HG02759 (cell line): ENCODE results near the gene CALY.

Source experiments
- ATAC-seq: cut with Tn5 transposase; IDR thresholded peaks from one replicate; pipeline ENCODE4 v1.9.1; 2021; ENCODE audit warnings: mild to moderate bottlenecking, moderate library complexity; ENCODE audit not compliant: unreplicated experiment

Gene CALY

GRCh38 chr10:133313192-133313591 is 23.5 kb downstream of the CALY start:
- no peak for ATAC-seq

GRCh38 chr10:133312769-133313145 is 23.9 kb downstream of the CALY start:
- no peak for ATAC-seq

GRCh38 chr10:133312016-133312768 is 24.5 kb downstream of the CALY start:
- no peak for ATAC-seq

GRCh38 chr10:133311570-133311969 is 25.1 kb downstream of the CALY start:
- no peak for ATAC-seq

GRCh38 chr10:133310789-133311188 is 25.9 kb downstream of the CALY start:
- no peak for ATAC-seq

- no peak for ATAC-seq
These were observed 26.3 kb downstream of the CALY start for GRCh38 chr10:133310399-133310755.

DNA sequence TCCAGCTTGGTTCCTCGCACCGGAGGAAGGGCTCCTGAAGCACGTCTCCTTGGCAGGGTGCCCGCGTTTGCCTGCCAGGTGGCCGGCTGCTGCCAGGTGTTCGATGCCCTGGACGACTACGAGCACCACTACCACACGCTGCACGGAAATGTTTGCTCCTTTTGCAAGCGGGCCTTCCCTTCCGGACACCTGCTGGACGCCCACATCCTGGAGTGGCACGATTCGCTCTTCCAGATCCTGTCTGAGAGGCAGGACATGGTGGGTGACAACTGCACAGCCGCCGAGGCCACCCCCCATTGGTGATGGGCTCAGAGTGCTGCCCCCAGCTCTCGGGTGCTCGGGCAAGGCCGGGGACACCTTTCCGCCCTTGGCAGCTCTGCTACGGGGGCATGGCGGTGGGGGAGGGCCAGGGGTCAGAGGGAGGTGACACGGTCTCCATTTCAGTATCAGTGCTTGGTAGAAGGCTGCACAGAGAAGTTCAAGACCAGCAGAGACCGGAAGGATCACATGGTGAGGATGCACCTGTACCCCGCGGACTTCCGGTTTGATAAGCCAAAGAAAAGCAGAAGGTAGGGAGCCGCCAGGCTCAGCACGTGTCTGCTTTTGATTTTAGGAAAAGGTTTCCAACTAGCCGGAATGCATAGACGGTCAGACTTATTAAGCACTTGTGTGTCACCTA is 26.8 kb downstream of the CALY start:
- ATAC-seq = no peak

DNA sequence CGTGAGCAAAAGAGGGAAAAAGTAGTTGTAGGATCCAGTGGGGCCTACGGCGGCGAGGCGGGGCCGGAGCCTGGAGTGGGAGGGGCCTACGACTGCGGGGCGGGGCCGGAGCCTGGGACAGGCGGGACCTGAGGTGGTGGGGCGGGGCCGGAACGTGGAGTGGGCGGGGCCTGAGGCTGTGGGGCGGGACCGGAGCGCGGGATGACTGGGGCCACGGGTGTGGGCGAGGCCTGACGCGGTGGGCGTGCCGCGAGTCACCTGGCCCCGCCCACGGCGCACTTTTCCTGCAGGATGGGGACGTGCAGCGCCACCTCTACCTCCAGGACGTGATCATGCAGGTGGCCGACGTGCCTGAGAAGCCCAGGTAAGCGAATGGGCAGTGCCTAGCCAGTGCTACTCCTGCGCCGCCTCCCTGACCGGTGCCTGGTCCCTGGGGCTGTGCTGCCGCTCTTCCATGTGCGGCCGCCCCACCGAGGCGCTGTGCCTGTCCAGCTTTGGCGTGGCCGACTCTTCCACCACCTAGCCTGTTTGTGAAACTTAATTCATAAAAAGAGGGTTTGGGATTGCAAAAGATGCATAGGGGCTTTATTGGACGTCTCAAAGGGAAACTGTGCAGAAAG is 27.5 kb downstream of the CALY start:
- peak; percentile 77 for ATAC-seq

DNA sequence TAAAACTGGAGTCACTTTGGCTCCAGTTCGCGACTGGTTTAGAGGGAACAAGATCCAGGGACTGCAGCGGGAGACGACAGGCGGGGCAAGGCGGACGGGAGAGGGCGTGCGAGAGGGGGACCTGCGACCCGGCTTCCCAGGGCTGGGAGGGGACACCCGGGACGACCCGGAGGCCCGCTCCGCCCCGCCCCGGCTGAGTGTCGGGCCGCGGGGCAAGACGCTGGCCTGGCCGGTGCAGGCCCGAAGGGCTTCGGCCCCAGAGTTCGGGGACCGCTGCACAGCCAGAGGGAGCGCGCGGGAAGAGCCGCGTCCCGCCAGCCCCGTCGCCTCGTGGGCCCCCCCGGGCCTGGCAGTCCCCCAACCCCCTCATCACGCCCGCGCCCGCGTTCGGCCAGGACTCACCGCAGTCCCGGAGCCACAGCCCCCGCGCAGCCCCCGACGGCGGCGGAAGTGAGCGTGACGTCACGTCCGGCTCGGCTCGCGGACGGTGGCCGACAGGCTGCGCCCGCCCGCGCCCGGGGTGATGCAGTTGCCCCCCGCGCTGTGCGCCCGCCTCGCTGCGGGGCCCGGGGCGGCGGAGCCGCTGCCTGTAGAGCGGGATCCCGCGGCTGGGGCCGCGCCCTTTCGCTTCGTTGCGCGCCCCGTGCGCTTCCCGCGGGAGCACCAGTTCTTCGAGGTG is 28.1 kb downstream of the CALY start, which contains the start of the genes TUBGCP2 and ZNF511:
TUBGCP2 (minus strand) TSS at position 452 of the 679 bp plus-strand sequence. CDS start 5,931 bp downstream, outside the sequence.
ZNF511 (plus strand) TSS at position 494 of the 679 bp plus-strand sequence; CDS start at position 524, 30 bp downstream.
- peak; percentile 88 for ATAC-seq

DNA sequence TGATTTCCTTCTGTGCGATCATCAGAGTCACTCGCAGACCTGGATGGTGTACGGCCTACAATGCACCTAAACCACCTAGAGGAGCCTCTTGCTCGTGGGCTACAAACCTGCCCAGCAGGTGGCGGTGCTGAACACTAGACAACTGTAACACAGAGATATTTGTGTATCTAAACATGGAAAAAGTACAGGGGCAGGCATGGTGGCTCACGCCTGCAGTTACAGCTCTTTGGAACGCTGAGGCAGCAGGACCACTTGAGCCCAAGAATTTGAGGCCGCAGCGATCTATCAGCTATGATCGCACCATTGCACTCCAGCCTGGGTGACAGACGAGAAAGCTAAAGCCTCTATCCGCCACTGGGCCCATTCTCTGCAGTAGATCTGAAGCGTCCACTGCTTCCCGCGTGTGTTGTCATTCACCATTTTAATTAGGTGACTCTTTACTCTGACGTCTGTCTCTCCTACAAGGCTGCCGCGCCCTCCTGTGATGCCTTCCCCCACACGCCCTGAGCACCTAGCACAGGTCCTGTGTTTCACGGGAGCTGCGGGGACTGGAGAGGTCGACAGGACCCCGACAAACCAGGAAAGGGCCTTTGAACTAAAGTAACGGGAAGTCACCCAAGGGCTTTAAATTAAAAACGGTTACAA is 28.8 kb downstream of the CALY start:
- ATAC-seq = peak; percentile 37

- no peak for ATAC-seq
These were observed 29.7 kb downstream of the CALY start for GRCh38 chr10:133306941-133307379.

GRCh38 chr10:133306097-133306476 is 30.6 kb downstream of the CALY start:
- ATAC-seq = no peak

DNA sequence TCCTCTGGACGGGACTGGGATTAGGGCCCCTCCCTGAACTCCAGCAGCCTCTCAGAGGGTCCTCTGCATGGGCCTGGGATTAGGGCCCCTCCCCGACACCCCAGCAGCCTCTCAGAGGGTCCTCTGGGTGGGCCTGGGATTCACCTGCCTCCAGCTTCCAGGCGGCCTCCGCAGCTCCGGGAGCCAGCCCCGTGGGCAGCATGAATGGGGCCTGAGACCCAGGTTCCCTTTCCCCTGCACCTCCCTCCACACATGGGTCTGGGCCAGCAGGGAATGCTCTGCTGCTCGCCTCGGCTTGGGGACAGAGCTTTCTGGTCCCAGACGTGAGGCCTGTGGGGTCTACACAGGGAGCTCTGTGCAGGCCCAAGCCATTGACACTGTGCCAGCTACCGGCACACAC is 33.5 kb downstream of the CALY start:
- no peak for ATAC-seq

DNA sequence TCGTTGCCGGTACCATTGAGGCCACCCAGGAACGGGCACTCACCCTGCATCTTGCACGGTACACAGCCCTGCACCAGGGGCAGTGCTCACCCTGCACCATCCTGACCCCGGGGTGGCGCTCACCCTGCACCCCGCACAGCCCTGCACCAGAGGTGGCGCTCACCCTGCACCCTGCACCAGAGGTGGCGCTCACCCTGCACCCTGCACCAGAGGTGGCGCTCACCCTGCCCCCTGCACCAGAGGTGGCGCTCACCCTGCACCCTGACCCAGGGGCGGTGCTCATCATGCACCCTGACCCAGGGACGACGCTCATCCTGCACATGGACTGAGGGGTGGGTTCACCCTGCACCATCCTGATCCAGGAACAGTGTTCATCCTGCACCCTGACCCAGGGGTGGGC is 34.5 kb downstream of the CALY start:
- ATAC-seq = no peak

DNA sequence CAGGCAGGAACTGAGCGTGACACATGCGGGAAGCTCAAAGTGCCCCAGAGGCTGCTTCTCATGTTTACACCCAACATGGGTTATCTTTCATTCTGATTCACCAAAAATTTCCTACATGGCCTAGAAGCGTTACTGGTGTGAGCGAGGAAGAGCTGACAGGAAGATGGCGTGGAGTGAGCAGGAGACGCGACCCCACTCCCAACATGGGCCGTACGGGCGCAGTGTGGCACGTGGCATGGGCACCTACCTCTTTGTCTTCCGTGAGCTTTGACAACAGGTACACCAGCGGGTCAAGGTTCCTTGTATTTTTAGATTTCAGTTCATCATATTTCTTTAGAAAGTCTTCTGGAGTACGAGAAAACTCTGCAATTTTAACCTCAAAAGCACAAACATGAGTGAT is 37.0 kb downstream of the CALY start:
- no peak for ATAC-seq

GRCh38 chr10:133299224-133299623 is 37.5 kb downstream of the CALY start:
- ATAC-seq = no peak

DNA sequence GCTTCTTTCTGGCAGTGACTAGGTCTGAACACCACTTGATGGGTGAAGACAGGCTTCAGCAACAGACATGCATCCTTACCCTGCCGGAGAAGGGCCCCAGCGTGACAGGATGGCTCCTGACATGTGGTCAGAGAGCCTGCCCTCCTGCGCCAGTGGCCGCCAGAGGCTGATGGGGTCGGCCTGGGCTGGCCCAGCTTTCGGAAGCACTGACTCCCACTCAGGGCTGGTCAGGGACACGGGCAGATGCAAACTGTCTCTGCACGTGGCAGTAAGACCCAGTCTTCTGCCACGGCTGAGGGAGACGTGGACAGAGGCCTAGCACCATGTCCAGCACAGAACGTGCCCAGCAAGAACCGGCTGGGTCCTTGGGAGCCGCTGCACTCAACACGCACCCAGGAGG is 38.2 kb downstream of the CALY start:
- ATAC-seq = no peak

DNA sequence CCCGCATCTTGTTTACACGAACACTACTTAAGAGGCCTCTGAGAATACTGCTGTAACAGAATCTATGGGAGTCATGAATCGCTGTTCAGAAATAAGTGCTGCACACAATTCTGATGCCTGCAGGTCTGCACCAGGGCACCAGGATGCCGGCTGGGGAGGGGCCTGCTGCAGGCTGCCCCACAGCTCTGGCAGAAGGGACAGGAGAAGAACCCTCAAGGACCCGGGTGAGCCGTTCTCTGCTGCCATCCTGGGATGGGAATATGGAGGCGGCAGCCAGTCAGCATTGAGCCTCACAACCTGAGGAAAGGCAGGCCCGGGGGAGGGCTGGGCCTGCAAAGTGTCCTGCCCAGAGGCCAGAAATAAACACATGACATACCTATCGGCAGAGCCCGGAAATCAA is 39.2 kb downstream of the CALY start:
- ATAC-seq = no peak

DNA sequence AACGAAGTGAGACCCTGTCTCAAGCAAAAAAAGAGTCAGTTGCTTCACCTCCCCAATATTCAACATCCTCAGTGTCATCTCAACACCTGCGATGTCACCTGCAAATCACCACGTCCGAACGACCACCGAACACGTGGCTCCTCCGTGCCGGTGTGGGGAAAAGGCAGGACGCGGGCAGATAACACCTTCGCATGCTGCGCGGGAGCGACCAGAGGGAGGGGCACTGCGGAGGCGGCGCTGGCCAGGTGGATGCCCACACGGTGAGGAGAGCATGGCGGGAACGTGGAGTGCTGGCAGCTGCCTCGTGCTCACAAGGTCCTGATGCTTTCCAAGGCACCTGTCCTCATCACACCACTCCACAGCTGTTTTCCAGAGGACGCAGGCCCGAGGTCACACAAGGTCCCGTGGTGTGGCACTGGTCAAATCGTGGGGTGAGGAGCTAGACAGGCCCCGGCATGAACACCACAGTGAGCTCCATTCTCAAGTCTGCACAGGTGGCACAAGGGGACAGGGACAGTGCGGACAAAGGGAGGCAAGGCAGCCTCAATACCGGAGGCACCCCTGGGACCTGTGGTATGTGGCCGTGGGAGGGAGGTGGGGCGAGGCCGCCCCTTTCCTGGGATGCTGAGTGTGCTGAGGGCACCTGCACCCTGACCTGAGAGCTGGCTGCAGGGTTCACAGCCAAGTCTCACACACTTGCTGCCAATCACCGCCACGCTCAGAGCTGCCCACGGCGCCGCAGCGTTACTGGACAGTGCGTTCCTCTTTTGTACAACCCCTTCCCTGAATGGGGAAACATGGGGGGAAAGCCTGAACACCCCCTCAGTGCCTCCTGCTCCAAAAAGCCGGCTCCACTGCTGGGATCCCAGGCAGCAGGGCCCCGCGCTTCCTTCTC is 41.0 kb downstream of the CALY start:
- ATAC-seq = no peak

DNA sequence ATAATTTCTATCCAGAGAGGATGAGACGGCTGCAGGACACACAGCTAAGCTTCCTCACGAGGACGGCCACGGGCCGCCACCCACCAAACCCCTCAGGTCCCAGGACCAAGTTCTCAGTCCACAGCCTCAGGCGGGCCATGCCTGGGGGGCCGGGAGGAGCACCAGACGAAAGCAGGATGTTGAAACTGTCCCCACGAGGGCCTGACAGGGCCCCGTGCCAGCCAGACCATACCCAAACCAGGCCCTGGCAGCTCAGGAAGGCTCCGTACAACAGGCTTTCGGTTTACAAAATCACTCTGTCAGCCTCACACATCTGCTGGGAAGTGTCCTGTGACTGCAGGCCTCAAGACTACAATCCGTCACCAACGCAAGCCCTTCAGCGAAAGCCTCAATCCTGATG is 42.5 kb downstream of the CALY start:
- no peak for ATAC-seq
